Right atrium auricular region (tissue), 2 donors: ENCODE measurements around the gene HLA-DOB. TPM values are rescaled to one million over a fixed set of nuclear protein-coding genes. Genes with fewer than 3 reads are reported as not detected.
"Not testable (repeated sequence)": the region's sequence is repeated elsewhere in the genome, so short reads cannot be mapped to it uniquely, and the experiment has no call there.

ENCODE experiments used
- DNase-seq: peaks from one replicate; pipeline ENCODE4 v3.0.0-alpha.2; 2019; ENCODE audit warnings: low spot score
- H3K27ac ChIP-seq, 2 donors: fragments of 200-600 bp; sonication (generic); 1 replicate in 1 of 2; 2 replicates in 1 of 2; pipeline ENCODE4 v1.5.1; 2016 to 2019
- H3K27me3 ChIP-seq, 2 donors: fragments of 200-600 bp; sonication (generic); one replicate each; pipeline versions ENCODE4 v1.5.1 to v1.6.0; 2017 to 2019
- H3K36me3 ChIP-seq: fragments of 200-600 bp; sonication (generic); one replicate; pipeline ENCODE4 v1.5.1; 2016
- H3K4me1 ChIP-seq, 2 donors: fragments of 200-600 bp; sonication (generic); one replicate each; pipeline versions ENCODE4 v1.5.1 to v1.6.0; 2017 to 2019
- H3K4me3 ChIP-seq, 2 donors: fragments of 200-600 bp; sonication (generic); 1 replicate in 1 of 2; 2 replicates in 1 of 2; pipeline ENCODE4 v1.5.1; 2017 to 2019; ENCODE audit warnings: mild to moderate bottlenecking in 1 of 2, moderate library complexity in 1 of 2
- H3K9me3 ChIP-seq, 2 donors: fragments of 200-600 bp; sonication (generic); one replicate each; pipeline ENCODE4 v1.5.1; 2019
- total RNA-seq, 2 donors: library from RNA; depleted of rRNA; stranded (reverse); fragments of >200 nt; gene quantifications; one replicate each; pipeline ENCODE4 v1.1.0, GENCODE V29; 2016
- TF ChIP-seq, protein P1 (sequence below), 2 donors: fragments of 200-600 bp; sonication (generic); IDR thresholded peaks; one replicate each; pipeline ENCODE4 v1.5.1; 2019; ENCODE audit warnings: antibody characterized with exemption in 2 of 2

The HLA-DOB gene
- total RNA-seq, 2 donors from 2014 or later, result not detected

GRCh38 chr6:32818867-32819266, 2.1 kb upstream of the HLA-DOB start:
- H3K36me3 ChIP-seq, result no peaks in the 10 kb centered on the region
- TF ChIP-seq, protein P1, sequence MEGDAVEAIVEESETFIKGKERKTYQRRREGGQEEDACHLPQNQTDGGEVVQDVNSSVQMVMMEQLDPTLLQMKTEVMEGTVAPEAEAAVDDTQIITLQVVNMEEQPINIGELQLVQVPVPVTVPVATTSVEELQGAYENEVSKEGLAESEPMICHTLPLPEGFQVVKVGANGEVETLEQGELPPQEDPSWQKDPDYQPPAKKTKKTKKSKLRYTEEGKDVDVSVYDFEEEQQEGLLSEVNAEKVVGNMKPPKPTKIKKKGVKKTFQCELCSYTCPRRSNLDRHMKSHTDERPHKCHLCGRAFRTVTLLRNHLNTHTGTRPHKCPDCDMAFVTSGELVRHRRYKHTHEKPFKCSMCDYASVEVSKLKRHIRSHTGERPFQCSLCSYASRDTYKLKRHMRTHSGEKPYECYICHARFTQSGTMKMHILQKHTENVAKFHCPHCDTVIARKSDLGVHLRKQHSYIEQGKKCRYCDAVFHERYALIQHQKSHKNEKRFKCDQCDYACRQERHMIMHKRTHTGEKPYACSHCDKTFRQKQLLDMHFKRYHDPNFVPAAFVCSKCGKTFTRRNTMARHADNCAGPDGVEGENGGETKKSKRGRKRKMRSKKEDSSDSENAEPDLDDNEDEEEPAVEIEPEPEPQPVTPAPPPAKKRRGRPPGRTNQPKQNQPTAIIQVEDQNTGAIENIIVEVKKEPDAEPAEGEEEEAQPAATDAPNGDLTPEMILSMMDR (IDR thresholded peaks at IDR 0.05), result no peak
- H3K27me3 ChIP-seq, result no peaks in the 10 kb centered on the region

GRCh38 chr6:32815996-32816395, 806 bp downstream of the HLA-DOB start:
- no peak for DNase-seq
- H3K9me3 ChIP-seq, result no peaks in the 10 kb centered on the region
- no peaks in the 10 kb centered on the region for H3K4me1 ChIP-seq
- no peaks in the 10 kb centered on the region for H3K27me3 ChIP-seq
- TF ChIP-seq, protein P1 (IDR thresholded peaks at IDR 0.05), result no peak
- H3K36me3 ChIP-seq, result no peaks in the 10 kb centered on the region
- H3K4me3 ChIP-seq, result no peak overlapping the region
- no peak overlapping the region for H3K27ac ChIP-seq

More at GRCh38 chr6:32818867-32819266, 2.1 kb upstream of the HLA-DOB start:
- H3K27ac ChIP-seq, result no peak overlapping the region
- no peak overlapping the region for H3K4me3 ChIP-seq
- no peaks in the 10 kb centered on the region for H3K4me1 ChIP-seq
- H3K9me3 ChIP-seq, result no peaks in the 10 kb centered on the region
- no peak for DNase-seq

DNA sequence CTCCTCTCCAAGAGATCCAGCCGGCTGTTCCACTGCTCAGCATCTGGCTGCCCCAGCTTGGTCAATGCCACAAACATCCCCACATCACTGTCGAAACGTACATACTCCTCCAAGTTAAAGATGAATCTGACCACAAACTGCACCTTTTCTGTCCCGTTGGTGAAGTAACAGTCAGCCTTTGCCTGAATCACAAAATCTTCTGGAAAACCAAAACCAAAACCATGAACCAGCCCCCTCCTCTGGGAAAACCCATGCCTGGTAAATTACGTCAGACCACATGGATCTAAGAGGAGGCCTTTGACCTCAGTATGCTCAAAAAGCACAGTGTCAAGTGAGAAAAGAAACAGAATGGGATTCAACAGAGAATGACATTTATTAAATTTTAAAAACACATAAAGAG, 1.7 kb downstream of the HLA-DOB start:
- DNase-seq, result no peak

DNA sequence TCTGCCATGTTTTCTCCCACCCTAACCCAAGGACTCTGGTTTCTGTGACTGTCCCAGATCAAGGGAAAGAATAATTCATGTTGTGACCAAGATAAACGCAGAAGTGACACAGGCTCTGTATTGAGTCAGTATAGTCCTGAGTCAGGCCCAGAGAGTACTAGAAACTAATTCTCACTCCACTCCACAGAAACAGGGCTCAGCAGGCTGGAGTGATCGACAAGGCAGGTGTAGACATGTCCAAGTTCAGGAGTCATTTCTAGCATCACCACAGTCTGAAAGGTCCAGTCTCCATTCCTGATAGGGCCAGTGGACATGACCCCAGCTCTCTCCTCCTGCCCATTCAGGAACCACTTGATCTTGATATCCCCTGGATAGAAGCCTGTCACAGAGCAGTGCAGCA, 2.7 kb downstream of the HLA-DOB start:
- no peak overlapping the region for H3K27ac ChIP-seq
- no peak overlapping the region for H3K4me3 ChIP-seq
- no peaks in the 10 kb centered on the region for H3K4me1 ChIP-seq
- TF ChIP-seq, protein P1 (IDR thresholded peaks at IDR 0.05), result no peak
- DNase-seq, result no peak
- no peaks in the 10 kb centered on the region for H3K9me3 ChIP-seq
- H3K27me3 ChIP-seq, result no peaks in the 10 kb centered on the region
- H3K36me3 ChIP-seq, result no peaks in the 10 kb centered on the region

More for the DNA sequence above, 1.7 kb downstream of the HLA-DOB start:
- TF ChIP-seq, protein P1 (IDR thresholded peaks at IDR 0.05), result no peak
- H3K4me3 ChIP-seq, result no peak overlapping the region
- H3K27me3 ChIP-seq, result no peaks in the 10 kb centered on the region
- H3K9me3 ChIP-seq, result no peaks in the 10 kb centered on the region
- H3K27ac ChIP-seq, result no peak overlapping the region
- H3K4me1 ChIP-seq, result no peaks in the 10 kb centered on the region
- no peaks in the 10 kb centered on the region for H3K36me3 ChIP-seq

DNA sequence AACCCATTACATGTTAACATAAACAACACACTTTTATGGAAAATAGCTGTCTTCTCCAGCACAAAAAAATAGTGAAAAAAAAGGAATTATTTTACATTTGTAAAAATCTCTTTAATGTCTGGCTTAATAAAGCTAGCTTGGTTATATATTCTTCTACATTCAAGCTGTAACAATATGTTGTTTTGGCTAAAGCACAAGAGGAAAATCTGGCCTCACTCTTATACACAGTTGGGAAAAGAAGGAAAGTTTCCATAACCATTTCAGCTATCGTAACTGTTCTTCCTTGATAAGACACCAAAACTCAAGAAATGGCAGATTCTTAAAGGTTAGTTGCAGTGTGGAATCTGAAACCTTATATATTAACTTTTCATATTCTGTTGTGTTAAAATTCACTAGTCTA, 7.6 kb downstream of the HLA-DOB start:
- H3K9me3 ChIP-seq, result no peaks in the 10 kb centered on the region
- H3K36me3 ChIP-seq, result no peaks in the 10 kb centered on the region
- no peaks in the 10 kb centered on the region for H3K4me1 ChIP-seq
- H3K4me3 ChIP-seq, result no peak overlapping the region
- DNase-seq, result no peak
- no peaks in the 10 kb centered on the region for H3K27me3 ChIP-seq
- TF ChIP-seq, protein P1 (IDR thresholded peaks at IDR 0.05), result no peak
- H3K27ac ChIP-seq, result no peak overlapping the region

DNA sequence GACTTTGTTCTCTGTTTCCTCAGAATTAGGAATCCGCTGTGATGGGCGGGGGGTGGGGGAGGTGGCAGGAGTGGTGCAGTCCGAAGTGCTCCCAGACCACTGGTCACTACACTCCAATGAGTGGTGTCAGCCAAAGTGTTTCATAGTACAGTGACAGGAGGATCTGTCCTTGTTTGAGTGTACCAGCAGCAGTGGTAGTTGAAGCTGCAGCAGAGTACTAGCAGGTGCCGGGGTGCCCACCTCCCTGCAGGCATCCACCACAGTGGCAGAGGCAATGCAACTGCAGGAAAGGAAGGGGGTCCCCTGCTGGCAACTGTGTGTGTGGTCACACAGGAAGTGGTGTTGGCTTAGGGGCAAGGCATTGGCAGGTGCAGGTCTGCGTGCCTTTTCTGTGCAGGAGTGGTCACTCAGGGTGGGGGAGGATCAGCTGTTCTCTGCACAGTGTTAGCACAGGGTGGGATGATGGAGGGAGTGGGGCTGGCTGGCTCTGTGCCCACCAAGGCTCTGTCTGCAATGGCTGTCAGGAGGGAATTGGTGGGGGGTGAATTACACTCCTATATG, 9.7 kb downstream of the HLA-DOB start:
- Histone ChIP-seq H3K27ac (no peak overlapping the region), H3K9me3 (no peaks in the 10 kb centered on the region), H3K4me1 (no peaks in the 10 kb centered on the region), H3K36me3 (no peaks in the 10 kb centered on the region), H3K4me3 (no peak overlapping the region), H3K27me3 (no peaks in the 10 kb centered on the region)
- TF ChIP-seq, protein P1 (IDR thresholded peaks at IDR 0.05), result no peak
- no peak for DNase-seq

DNA sequence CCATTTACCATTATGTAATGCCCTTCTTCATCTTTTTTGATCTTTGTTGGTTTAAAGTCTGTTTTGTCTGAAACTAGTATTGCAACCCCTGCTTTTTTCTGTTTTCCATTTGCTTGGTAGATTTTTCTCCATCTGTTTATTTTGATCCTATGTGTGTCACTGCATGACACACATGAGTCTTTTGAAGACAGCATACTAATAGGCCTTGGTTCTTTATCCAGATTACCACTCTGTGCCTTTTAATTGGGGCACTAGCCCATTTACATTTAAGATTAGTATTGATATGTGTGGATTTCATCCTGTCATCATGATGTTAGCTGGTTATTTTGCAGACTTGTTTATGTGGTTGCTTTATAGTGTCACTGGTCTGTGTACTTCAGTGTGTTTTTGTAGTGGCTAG, 11.4 kb downstream of the HLA-DOB start:
- H3K27me3 ChIP-seq, H3K4me3 ChIP-seq, H3K36me3 ChIP-seq: not testable (repeated sequence)

More for the DNA sequence above, 11.4 kb downstream of the HLA-DOB start:
- H3K27ac ChIP-seq, DNase-seq, H3K4me1 ChIP-seq, H3K9me3 ChIP-seq: not testable (repeated sequence)
